GM18907 (cell line): ENCODE data around the gene SLC38A4.

Experiments used
- ATAC-seq: cut with Tn5 transposase; IDR thresholded peaks from one replicate; pipeline ENCODE4 v1.9.1; 2021; ENCODE audit warnings: mild to moderate bottlenecking, moderate library complexity; ENCODE audit not compliant: unreplicated experiment

The SLC38A4 gene

DNA sequence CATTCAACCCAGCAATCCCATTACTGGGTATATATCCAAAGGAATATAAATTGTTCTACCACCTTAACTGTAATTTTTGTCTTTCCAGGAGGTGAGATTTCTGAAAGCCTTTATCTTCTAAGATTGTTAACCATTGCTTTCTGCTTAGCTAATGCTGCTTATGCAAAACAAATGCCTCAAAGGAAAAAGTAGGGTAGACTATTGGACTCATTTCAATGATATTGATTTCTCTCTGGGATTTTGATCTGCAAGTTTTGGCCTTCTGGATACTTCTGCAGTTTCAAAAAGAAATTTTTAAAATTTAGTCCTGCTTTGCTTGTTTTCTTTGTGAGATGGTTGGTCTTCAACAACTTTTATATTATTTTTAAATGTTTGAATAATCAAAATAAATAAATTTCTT lies 108.6 kb downstream of the SLC38A4 start:
- ATAC-seq = no peak
